Gastroesophageal sphincter (tissue), 3 donors: Measurements from ENCODE around the gene CREB3.

Source experiments
- CTCF ChIP-seq, 4 experiments: fragments of 200-600 bp in 2 of 4; fragments of 450-650 bp in 2 of 4; sonication (generic) in 1 of 4; IDR thresholded peaks; one replicate each; pipeline ENCODE4 v1.5.1; 2017 to 2019; ENCODE audit warnings: antibody characterized with exemption in 4 of 4, mild to moderate bottlenecking in 2 of 4, moderate library complexity in 2 of 4
- EP300 ChIP-seq: sonication (generic); formaldehyde crosslinking; IDR thresholded peaks from one replicate; pipeline ENCODE4 v1.6.1; 2017; ENCODE audit warnings: antibody characterized with exemption, mild to moderate bottlenecking
- POLR2A ChIP-seq, 2 donors: fragments of 450-650 bp; IDR thresholded peaks; one replicate each; pipeline ENCODE4 v1.6.1; 2017; ENCODE audit warnings: antibody characterized with exemption in 2 of 2, mild to moderate bottlenecking in 2 of 2, moderate library complexity in 1 of 2

GRCh38 chr9:35749515-35750255, 17.2 kb downstream of the CREB3 start:
- TF ChIP-seq CTCF (IDR thresholded peaks at IDR 0.05) (no peak), EP300 (no peak), POLR2A (IDR thresholded peaks at IDR 0.05) (no peak)
